ENCODE measurements around the gene SRC. TPM values are rescaled to one million over a fixed set of nuclear protein-coding genes. Genes with fewer than 3 reads are reported as not detected.

SRC gene
- total RNA-seq, 4 donors from 2014 or later = 87.0 to 155 (median 130) TPM

DNA sequence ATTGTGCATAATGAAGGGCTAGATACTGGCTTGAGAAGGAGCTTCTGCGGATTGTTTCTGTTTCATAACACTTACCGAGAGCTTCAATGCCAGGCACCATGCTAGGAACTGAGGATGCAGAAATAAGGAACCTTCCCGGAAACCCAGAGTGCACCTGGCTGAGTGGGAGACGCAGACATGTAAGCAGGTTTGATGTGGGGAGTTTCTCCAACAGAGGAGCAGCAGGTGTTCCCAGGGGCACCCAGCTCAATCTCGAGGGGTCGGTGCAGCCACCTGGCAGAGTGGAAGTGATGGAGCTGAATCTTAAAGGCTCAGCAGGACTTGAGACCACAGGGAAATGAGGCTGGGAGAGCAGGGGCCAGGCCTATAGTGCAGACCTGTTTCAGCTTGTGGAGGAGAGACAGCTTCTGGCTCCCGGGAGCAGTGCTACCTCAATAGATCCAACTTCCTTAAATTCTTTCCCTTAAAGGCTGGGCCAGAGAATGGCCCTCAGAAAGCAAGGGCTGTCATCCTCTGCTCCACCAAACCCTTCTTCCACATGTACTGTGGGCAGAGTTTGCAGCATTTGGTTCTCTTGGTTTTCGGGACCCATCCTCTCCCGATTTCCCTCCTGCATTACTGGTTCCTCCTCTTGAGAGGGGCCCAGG lies 27.8 kb upstream of the SRC start:
- Histone ChIP-seq H3K36me3 (peaks cover 0 to 5% (median 0%) of the 10 kb centered on the region in 4 donors), H3K4me3 (no peak overlapping the region), H3K27ac (peak overlapping the region in 3 of 4 donors; percentile 4 to 92 (median 36)), H3K27me3 (no peaks in the 10 kb centered on the region), H3K4me1 (peaks cover 22 to 32% (median 27%) of the 10 kb centered on the region in 4 donors), H3K9me3 (no peaks in the 10 kb centered on the region)
- no peak for DNase-seq
- intact Hi-C loops (cut with DNase I; ENCODE audit: low total_unique reads) (no loop called here), in situ Hi-C loops (cut with MboI; ENCODE audit: low pct_ligation_motif_present in 1 of 4, low pct_unique_long_range_greater_than_20kb in 1 of 4, low sequenced_read_pairs in 3 of 4) (no loop called here)
- no peak for TF ChIP-seq POLR2AphosphoS5 (IDR thresholded peaks at IDR 0.05)
- TF ChIP-seq, protein P1, sequence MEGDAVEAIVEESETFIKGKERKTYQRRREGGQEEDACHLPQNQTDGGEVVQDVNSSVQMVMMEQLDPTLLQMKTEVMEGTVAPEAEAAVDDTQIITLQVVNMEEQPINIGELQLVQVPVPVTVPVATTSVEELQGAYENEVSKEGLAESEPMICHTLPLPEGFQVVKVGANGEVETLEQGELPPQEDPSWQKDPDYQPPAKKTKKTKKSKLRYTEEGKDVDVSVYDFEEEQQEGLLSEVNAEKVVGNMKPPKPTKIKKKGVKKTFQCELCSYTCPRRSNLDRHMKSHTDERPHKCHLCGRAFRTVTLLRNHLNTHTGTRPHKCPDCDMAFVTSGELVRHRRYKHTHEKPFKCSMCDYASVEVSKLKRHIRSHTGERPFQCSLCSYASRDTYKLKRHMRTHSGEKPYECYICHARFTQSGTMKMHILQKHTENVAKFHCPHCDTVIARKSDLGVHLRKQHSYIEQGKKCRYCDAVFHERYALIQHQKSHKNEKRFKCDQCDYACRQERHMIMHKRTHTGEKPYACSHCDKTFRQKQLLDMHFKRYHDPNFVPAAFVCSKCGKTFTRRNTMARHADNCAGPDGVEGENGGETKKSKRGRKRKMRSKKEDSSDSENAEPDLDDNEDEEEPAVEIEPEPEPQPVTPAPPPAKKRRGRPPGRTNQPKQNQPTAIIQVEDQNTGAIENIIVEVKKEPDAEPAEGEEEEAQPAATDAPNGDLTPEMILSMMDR (IDR thresholded peaks at IDR 0.05) = no peak
- no peak for TF ChIP-seq POLR2A (IDR thresholded peaks at IDR 0.05)
- TF ChIP-seq EP300 (IDR thresholded peaks at IDR 0.05; ENCODE audit: low read depth) = no peak
- 77 to 79% methylated on average over 5 to 9 of the region's 9 CpGs for whole genome bisulfite sequencing, 2 donors (ENCODE audit: low coverage in 1 of 2)

DNA sequence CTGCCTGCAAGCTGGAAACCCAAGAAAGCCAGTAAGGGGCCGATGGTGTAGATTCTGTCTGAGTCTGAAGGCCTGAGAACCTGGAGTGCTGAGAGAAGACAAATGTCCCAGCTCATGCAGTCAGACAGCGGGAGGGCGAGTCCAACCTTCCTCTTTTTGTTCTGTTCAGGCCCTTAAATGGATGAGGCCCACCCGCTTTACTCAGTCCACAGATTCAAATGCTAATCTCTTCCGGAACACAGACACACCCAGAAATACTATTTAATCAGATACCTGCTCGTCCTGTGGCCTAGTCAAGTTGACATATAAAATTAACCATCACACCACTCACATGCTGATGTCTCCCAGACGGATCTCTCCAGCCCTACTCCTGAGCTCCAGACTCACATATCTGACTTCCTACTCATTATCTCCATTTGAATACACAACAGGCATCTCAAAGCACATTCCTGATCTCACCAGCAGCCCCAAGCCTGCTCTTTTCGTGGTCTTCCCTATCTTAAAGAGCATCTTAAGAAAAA lies 26.7 kb upstream of the SRC start:
- Histone ChIP-seq H3K27ac (peak overlapping the region in 3 of 4 donors; percentile 27 to 41 (median 36)), H3K9me3 (no peaks in the 10 kb centered on the region), H3K36me3 (peaks cover 0 to 5% (median 0%) of the 10 kb centered on the region in 4 donors), H3K4me3 (no peak overlapping the region), H3K27me3 (no peaks in the 10 kb centered on the region), H3K4me1 (peaks cover 19 to 25% (median 20%) of the 10 kb centered on the region in 4 donors)
- TF ChIP-seq POLR2A (IDR thresholded peaks at IDR 0.05) (no peak), POLR2AphosphoS5 (IDR thresholded peaks at IDR 0.05) (no peak), EP300 (IDR thresholded peaks at IDR 0.05; ENCODE audit: low read depth) (no peak)
- TF ChIP-seq, protein P1 (IDR thresholded peaks at IDR 0.05) = no peak
- in situ Hi-C loops (cut with MboI; ENCODE audit: low pct_ligation_motif_present in 1 of 4, low pct_unique_long_range_greater_than_20kb in 1 of 4, low sequenced_read_pairs in 3 of 4) = no loop called here
- DNase-seq = no peak
- 70 to 80% methylated on average over 1 to 8 of the region's 8 CpGs for WGBS, 2 donors (ENCODE audit: low coverage in 1 of 2)
- intact Hi-C loops (cut with DNase I; ENCODE audit: low total_unique reads) = no loop called here

DNA sequence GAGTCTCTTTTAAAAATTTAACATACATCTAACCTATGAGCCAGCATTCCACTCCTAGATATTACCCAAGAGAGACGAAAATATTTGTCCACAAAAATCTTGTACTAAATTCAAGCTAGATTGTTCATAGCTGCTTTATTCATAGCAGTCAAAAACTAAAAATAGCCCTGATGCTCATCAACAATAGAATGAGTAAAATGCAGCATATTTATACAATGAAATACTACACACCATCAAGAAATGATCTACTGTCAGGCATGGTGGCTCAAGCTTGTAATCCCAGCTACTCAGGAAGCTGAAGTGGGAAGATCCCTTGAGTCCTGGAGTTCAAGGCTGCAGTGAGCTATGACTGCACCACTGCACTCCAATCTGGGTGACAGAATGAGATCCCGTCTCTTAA lies 22.0 kb upstream of the SRC start:
- intact Hi-C loops (cut with DNase I; ENCODE audit: low total_unique reads) = no loop called here
- in situ Hi-C loops (cut with MboI; ENCODE audit: low pct_ligation_motif_present in 1 of 4, low pct_unique_long_range_greater_than_20kb in 1 of 4, low sequenced_read_pairs in 3 of 4) = no loop called here
- 66 to 78% methylated on average over 1 to 2 of the region's 2 CpGs for whole genome bisulfite sequencing, 2 donors (ENCODE audit: low coverage in 1 of 2)
- Histone ChIP-seq H3K27ac (peak overlapping the region in 2 of 4 donors; percentile 86 to 88), H3K36me3 (no peaks in the 10 kb centered on the region), H3K4me1 (peaks cover 12 to 26% (median 17%) of the 10 kb centered on the region in 4 donors), H3K4me3 (no peak overlapping the region), H3K9me3 (no peaks in the 10 kb centered on the region), H3K27me3 (no peaks in the 10 kb centered on the region)
- peak in 2 of 3 donors; percentile 37 to 49 for TF ChIP-seq POLR2AphosphoS5 (IDR thresholded peaks at IDR 0.05)
- no peak for TF ChIP-seq EP300 (IDR thresholded peaks at IDR 0.05; ENCODE audit: low read depth)
- no peak for DNase-seq

DNA sequence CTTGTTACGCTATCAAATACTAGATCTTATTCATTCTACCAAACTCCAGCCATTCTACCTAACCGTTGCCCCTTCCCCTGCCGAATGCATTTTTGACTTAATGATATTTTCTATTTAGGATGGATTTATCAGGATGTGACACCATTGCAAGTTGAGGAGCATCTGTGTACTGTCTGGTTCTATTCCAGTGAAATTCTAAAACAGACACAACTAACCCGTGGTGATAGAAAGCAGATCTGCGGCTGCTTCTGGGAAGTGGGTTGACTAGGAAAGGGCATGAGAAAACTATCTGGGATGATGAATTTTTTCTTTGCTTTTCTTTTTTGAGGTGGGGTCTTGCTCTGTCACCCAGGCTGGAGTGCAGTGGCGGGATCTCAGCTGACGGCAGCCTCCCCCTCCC lies 20.7 kb upstream of the SRC start:
- in situ Hi-C loops (cut with MboI; ENCODE audit: low pct_ligation_motif_present in 1 of 4, low pct_unique_long_range_greater_than_20kb in 1 of 4, low sequenced_read_pairs in 3 of 4) = no loop called here

More for the DNA sequence above, 20.7 kb upstream of the SRC start:
- intact Hi-C loops (cut with DNase I; ENCODE audit: low total_unique reads) = no loop called here
- H3K9me3 ChIP-seq = no peaks in the 10 kb centered on the region
- DNase-seq = no peak
- H3K4me3 ChIP-seq = no peak overlapping the region
- peak; percentile 49 to 72 (median 68) for TF ChIP-seq POLR2AphosphoS5 (IDR thresholded peaks at IDR 0.05)
- no peak for TF ChIP-seq POLR2A (IDR thresholded peaks at IDR 0.05)
- no peak for TF ChIP-seq EP300 (IDR thresholded peaks at IDR 0.05; ENCODE audit: low read depth)
- TF ChIP-seq, protein P1 (IDR thresholded peaks at IDR 0.05) = no peak
- H3K4me1 ChIP-seq = peaks cover 6 to 25% (median 17%) of the 10 kb centered on the region in 4 donors
- 90 to 100% methylated on average over 3 to 7 of the region's 7 CpGs for WGBS, 2 donors (ENCODE audit: low coverage in 1 of 2)
- no peaks in the 10 kb centered on the region for H3K27me3 ChIP-seq
- peak overlapping the region in 3 of 4 donors; percentile 38 to 88 (median 86) for H3K27ac ChIP-seq
- no peaks in the 10 kb centered on the region for H3K36me3 ChIP-seq
